ENCODE data around the gene DMAC2.

The DMAC2 gene

DNA sequence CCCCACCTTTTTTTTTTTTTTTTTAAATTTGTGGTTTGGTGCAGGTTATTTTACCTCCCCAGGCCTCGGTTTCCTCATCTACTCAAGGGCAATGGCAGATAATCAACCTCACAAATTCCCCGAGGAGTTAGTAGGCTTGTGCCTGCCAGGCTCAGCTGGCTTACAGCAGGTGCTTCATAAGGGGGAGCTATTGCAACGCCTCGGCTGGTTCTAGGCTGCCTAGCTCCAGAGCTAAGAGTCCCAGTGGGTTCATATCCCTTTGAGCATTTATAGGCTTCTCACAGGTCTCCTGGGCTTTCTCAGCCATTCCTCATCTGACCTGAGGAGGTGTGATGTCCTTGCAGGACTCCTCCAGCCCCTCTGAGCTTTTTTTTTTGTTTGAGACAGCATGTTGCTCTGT is 31.5 kb downstream of the DMAC2 start:
- H3K9me2 ChIP-seq (replicated peaks; ENCODE audit: low read depth, low read length), result no peaks in the 10 kb centered on the region
- H3K9me3 ChIP-seq (ENCODE audit: insufficient read depth, low read depth, low read length), result no peaks in the 10 kb centered on the region
- no peak overlapping the region for H3K4me3 ChIP-seq (ENCODE audit: low read length, poor library complexity, severe bottlenecking)
- H3K27me3 ChIP-seq (ENCODE audit: insufficient read depth, low read length, poor library complexity, severe bottlenecking), result no peaks in the 10 kb centered on the region
- H3K9ac ChIP-seq (ENCODE audit: low read depth, low read length, poor library complexity, severe bottlenecking), result no peak overlapping the region
- H3K79me2 ChIP-seq (ENCODE audit: insufficient read depth, low read length), result no peaks in the 10 kb centered on the region
- no peak overlapping the region for H3K4me2 ChIP-seq (ENCODE audit: low read depth, low read length, poor library complexity, severe bottlenecking)
- no peaks in the 10 kb centered on the region for H3F3A ChIP-seq (ENCODE audit: low read depth)
- H2AFZ ChIP-seq (ENCODE audit: low read length), result no peak overlapping the region
- H3K4me1 ChIP-seq (ENCODE audit: insufficient read depth, low read length, poor library complexity, severe bottlenecking), result no peaks in the 10 kb centered on the region
- TF ChIP-seq CTCF (conservative IDR thresholded peaks at IDR 0.05; ENCODE audit: low read length) (peak; percentile 36), EZH2phosphoT487 (IDR thresholded peaks at IDR 0.05; ENCODE audit: borderline replicate concordance) (no peak)
- no peaks in the 10 kb centered on the region; the same call in 1 of the 2 replicates for H3K36me3 ChIP-seq (ENCODE audit: insufficient read depth, low read length)
- H4K20me1 ChIP-seq (ENCODE audit: insufficient read depth, low read length, poor library complexity, severe bottlenecking), result no peaks in the 10 kb centered on the region

- Histone ChIP-seq H3K36me3 (ENCODE audit: insufficient read depth, low read length) (no peaks in the 10 kb centered on the region; the same call in 1 of the 2 replicates), H3K4me3 (ENCODE audit: low read length, poor library complexity, severe bottlenecking) (no peak overlapping the region), H3K27me3 (ENCODE audit: insufficient read depth, low read length, poor library complexity, severe bottlenecking) (no peaks in the 10 kb centered on the region), H3K4me2 (ENCODE audit: low read depth, low read length, poor library complexity, severe bottlenecking) (no peak overlapping the region), H3K9ac (ENCODE audit: low read depth, low read length, poor library complexity, severe bottlenecking) (no peak overlapping the region), H3K4me1 (ENCODE audit: insufficient read depth, low read length, poor library complexity, severe bottlenecking) (no peaks in the 10 kb centered on the region), H4K20me1 (ENCODE audit: insufficient read depth, low read length, poor library complexity, severe bottlenecking) (no peaks in the 10 kb centered on the region), H3K9me2 (replicated peaks; ENCODE audit: low read depth, low read length) (no peaks in the 10 kb centered on the region), H3F3A (ENCODE audit: low read depth) (no peaks in the 10 kb centered on the region), H2AFZ (ENCODE audit: low read length) (no peak overlapping the region), H3K79me2 (ENCODE audit: insufficient read depth, low read length) (no peaks in the 10 kb centered on the region), H3K9me3 (ENCODE audit: insufficient read depth, low read depth, low read length) (no peaks in the 10 kb centered on the region)
- TF ChIP-seq EZH2phosphoT487 (IDR thresholded peaks at IDR 0.05; ENCODE audit: borderline replicate concordance), result no peak
- TF ChIP-seq CTCF (conservative IDR thresholded peaks at IDR 0.05; ENCODE audit: low read length), result no peak
These were observed 32.4 kb downstream of the DMAC2 start for GRCh38 chr19:41407271-41407670.

DNA sequence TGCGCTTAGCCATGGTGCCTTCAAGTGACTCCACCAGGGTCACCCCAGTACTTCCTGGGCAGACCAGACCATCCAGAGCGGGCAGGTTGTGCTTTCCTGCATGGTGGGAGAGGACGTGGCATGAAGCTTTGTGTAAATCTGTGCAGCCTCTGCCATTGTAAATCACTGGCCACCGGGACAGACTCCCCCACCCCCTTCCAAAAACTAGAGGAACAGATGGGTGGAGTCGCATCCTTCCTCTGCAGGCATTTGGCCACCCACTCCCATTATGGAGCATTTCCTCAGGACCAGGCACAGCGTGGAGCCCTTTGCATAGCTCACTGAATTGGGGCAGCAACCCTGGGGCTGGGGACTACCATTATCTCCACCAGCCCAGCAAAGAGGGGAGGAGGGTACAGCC is 33.9 kb downstream of the DMAC2 start:
- H3K79me2 ChIP-seq (ENCODE audit: insufficient read depth, low read length), result peaks cover 8% of the 10 kb centered on the region; the same call in 1 of the 2 replicates
- no peaks in the 10 kb centered on the region for H3K36me3 ChIP-seq (ENCODE audit: insufficient read depth, low read length)
- no peak overlapping the region for H3K4me3 ChIP-seq (ENCODE audit: low read length, poor library complexity, severe bottlenecking)
- no peak for TF ChIP-seq EZH2phosphoT487 (IDR thresholded peaks at IDR 0.05; ENCODE audit: borderline replicate concordance)
- TF ChIP-seq CTCF (conservative IDR thresholded peaks at IDR 0.05; ENCODE audit: low read length), result no peak
- no peaks in the 10 kb centered on the region for H3K4me1 ChIP-seq (ENCODE audit: insufficient read depth, low read length, poor library complexity, severe bottlenecking)
- H3K4me2 ChIP-seq (ENCODE audit: low read depth, low read length, poor library complexity, severe bottlenecking), result no peak overlapping the region
- H3K9me2 ChIP-seq (replicated peaks; ENCODE audit: low read depth, low read length), result no peaks in the 10 kb centered on the region
- H3K9ac ChIP-seq (ENCODE audit: low read depth, low read length, poor library complexity, severe bottlenecking), result no peak overlapping the region
- H2AFZ ChIP-seq (ENCODE audit: low read length), result no peak overlapping the region
- H3F3A ChIP-seq (ENCODE audit: low read depth), result no peaks in the 10 kb centered on the region
- H4K20me1 ChIP-seq (ENCODE audit: insufficient read depth, low read length, poor library complexity, severe bottlenecking), result no peaks in the 10 kb centered on the region
- H3K9me3 ChIP-seq (ENCODE audit: insufficient read depth, low read depth, low read length), result no peaks in the 10 kb centered on the region
- H3K27me3 ChIP-seq (ENCODE audit: insufficient read depth, low read length, poor library complexity, severe bottlenecking), result no peaks in the 10 kb centered on the region

All from Loucy (cell line).